H9 (cell line): ENCODE data around the gene UCP3. TPM values are rescaled to one million over a fixed set of nuclear protein-coding genes. Genes with fewer than 3 reads are reported as not detected.

Experiments
- DNase-seq: peaks from one replicate; pipeline ENCODE4 v3.0.0-alpha.2; 2017
- H2AFZ ChIP-seq: one replicate; pipeline ENCODE4 v1.6.1; 2013; ENCODE audit warnings: mild to moderate bottlenecking, low read length, control low read depth, moderate library complexity
- H2AK5ac ChIP-seq: 2 replicates; pipeline ENCODE4 v1.6.1; 2013; ENCODE audit warnings: low read length, control low read depth, mixed read lengths; ENCODE audit not compliant: insufficient read length
- H2BK120ac ChIP-seq: one replicate; pipeline ENCODE4 v1.6.1; 2013; ENCODE audit warnings: low read depth, mild to moderate bottlenecking, low read length, control low read depth, inconsistent platforms; ENCODE audit not compliant: poor library complexity, severe bottlenecking
- H2BK12ac ChIP-seq: 2 replicates; pipeline ENCODE4 v1.6.1; 2013; ENCODE audit warnings: low read length, control low read depth, mixed read lengths, low read depth; ENCODE audit not compliant: insufficient read length
- H2BK15ac ChIP-seq: 2 replicates; pipeline ENCODE4 v1.6.1; 2013; ENCODE audit warnings: low read depth, low read length, control low read depth
- H2BK20ac ChIP-seq: one replicate; pipeline ENCODE4 v1.6.1; 2013; ENCODE audit warnings: low read depth, mild to moderate bottlenecking, low read length, control low read depth, inconsistent platforms; ENCODE audit not compliant: poor library complexity, severe bottlenecking
- H2BK5ac ChIP-seq: 2 replicates; pipeline ENCODE4 v1.6.1; 2013; ENCODE audit warnings: low read length, control low read depth, mixed read lengths; ENCODE audit not compliant: insufficient read length
- H3K14ac ChIP-seq: 2 replicates; pipeline ENCODE4 v1.6.1; 2013; ENCODE audit warnings: low read length, control low read depth; ENCODE audit not compliant: insufficient read depth
- H3K18ac ChIP-seq: 2 replicates; pipeline ENCODE4 v1.6.1; 2013; ENCODE audit warnings: low read depth, mild to moderate bottlenecking, mixed read lengths, low read length, control low read depth; ENCODE audit not compliant: insufficient read length
- H3K23ac ChIP-seq: 2 replicates; pipeline ENCODE4 v1.6.1; 2013; ENCODE audit warnings: low read length, control low read depth, mixed read lengths, low read depth; ENCODE audit not compliant: insufficient read length
- H3K23me2 ChIP-seq: 2 replicates; pipeline ENCODE4 v1.6.1; 2013; ENCODE audit warnings: low read depth, mild to moderate bottlenecking, mixed read lengths, low read length, control low read depth; ENCODE audit not compliant: insufficient read length, poor library complexity, severe bottlenecking
- H3K27ac ChIP-seq: 2 replicates; pipeline ENCODE4 v1.5.1; 2013; ENCODE audit warnings: low read length, control low read depth, mixed read lengths, low read depth; ENCODE audit not compliant: insufficient read length
- H3K27me3 ChIP-seq: 2 replicates; pipeline ENCODE4 v1.6.1; 2013; ENCODE audit warnings: low read length, control low read depth, inconsistent platforms; ENCODE audit not compliant: insufficient read depth
- H3K4ac ChIP-seq: 2 replicates; pipeline ENCODE4 v1.6.1; 2013; ENCODE audit warnings: low read depth, mild to moderate bottlenecking, control low read depth, inconsistent platforms, low read length, moderate library complexity
- H3K4me1 ChIP-seq: 2 replicates; pipeline ENCODE4 v1.6.1; 2013; ENCODE audit warnings: low read length, control low read depth, inconsistent platforms; ENCODE audit not compliant: insufficient read depth
- H3K4me2 ChIP-seq: 2 replicates; pipeline ENCODE4 v1.6.1; 2013; ENCODE audit warnings: low read length, control low read depth, mixed read lengths; ENCODE audit not compliant: insufficient read length, insufficient read depth
- H3K56ac ChIP-seq: 2 replicates; pipeline ENCODE4 v1.6.1; 2013; ENCODE audit warnings: low read depth, mild to moderate bottlenecking, mixed read lengths, low read length, control low read depth; ENCODE audit not compliant: insufficient read length
- H3K79me1 ChIP-seq: 2 replicates; pipeline ENCODE4 v1.6.1; 2013; ENCODE audit warnings: low read depth, mild to moderate bottlenecking, moderate library complexity, low read length, control low read depth, inconsistent platforms; ENCODE audit not compliant: insufficient read depth, poor library complexity, severe bottlenecking
- H3K79me2 ChIP-seq: 2 replicates; pipeline ENCODE4 v1.6.1; 2013; ENCODE audit warnings: low read length, control low read depth, inconsistent platforms; ENCODE audit not compliant: insufficient read depth
- H3K9ac ChIP-seq: 2 replicates; pipeline ENCODE4 v1.6.1; 2013; ENCODE audit warnings: low read length, control low read depth, mixed read lengths; ENCODE audit not compliant: insufficient read length; ENCODE audit errors: extremely low read depth
- H3K9me3 ChIP-seq: one replicate; pipeline ENCODE4 v1.6.1; 2013; ENCODE audit warnings: low read depth, low read length, inconsistent platforms; ENCODE audit not compliant: control insufficient read depth
- H3T11ph ChIP-seq: one replicate; pipeline ENCODE4 v1.6.1; 2013; ENCODE audit warnings: mild to moderate bottlenecking, low read length, control low read depth, inconsistent platforms
- H4K20me1 ChIP-seq: one replicate; pipeline ENCODE4 v1.6.1; 2013; ENCODE audit not compliant: control insufficient read depth, insufficient read length, insufficient read depth
- H4K5ac ChIP-seq: 2 replicates; pipeline ENCODE4 v1.6.1; 2013; ENCODE audit warnings: low read depth, mild to moderate bottlenecking, mixed read lengths, low read length, control low read depth; ENCODE audit not compliant: insufficient read length
- H4K8ac ChIP-seq: replicated peaks from 2 replicates; pipeline ENCODE4 v1.6.1; 2013; ENCODE audit warnings: low read length, control low read depth, mixed read lengths, low read depth; ENCODE audit not compliant: insufficient read length
- H4K91ac ChIP-seq: 2 replicates; pipeline ENCODE4 v1.6.1; 2013; ENCODE audit warnings: low read depth, mild to moderate bottlenecking, moderate library complexity, mixed read lengths, low read length, control low read depth; ENCODE audit not compliant: insufficient read length
- H3K27ac Mint-ChIP-seq, 3 experiments: 2 replicates in 2 of 3; 3 replicates in 1 of 3; pipeline ENCODE4 v1.8.0; 2020 to 2021; ENCODE audit warnings: mixed read lengths in 3 of 3, mild to moderate bottlenecking in 1 of 3, moderate library complexity in 1 of 3
- H3K27me3 Mint-ChIP-seq: 2 replicates; pipeline ENCODE4 v1.8.0; 2021; ENCODE audit warnings: low read depth, mild to moderate bottlenecking, moderate library complexity, mixed read lengths
- H3K36me3 Mint-ChIP-seq, 3 experiments: 2 replicates in 2 of 3; 3 replicates in 1 of 3; pipeline ENCODE4 v1.8.0; 2020 to 2021; ENCODE audit warnings: low read depth in 3 of 3, mixed read lengths in 3 of 3; ENCODE audit not compliant: insufficient read depth in 1 of 3
- H3K4me1 Mint-ChIP-seq, 2 experiments: 2 replicates each; pipeline ENCODE4 v1.8.0; 2020; ENCODE audit warnings: mixed read lengths in 2 of 2
- H3K4me3 Mint-ChIP-seq, 2 experiments: 2 replicates in 1 of 2; 3 replicates in 1 of 2; pipeline ENCODE4 v1.8.0; 2020 to 2021; ENCODE audit warnings: mild to moderate bottlenecking in 2 of 2, mixed read lengths in 2 of 2, moderate library complexity in 1 of 2
- H3K9me3 Mint-ChIP-seq, 2 experiments: 2 replicates in 1 of 2; 3 replicates in 1 of 2; pipeline ENCODE4 v1.8.0; 2020; ENCODE audit warnings: mild to moderate bottlenecking in 2 of 2, mixed read lengths in 2 of 2, moderate library complexity in 1 of 2
- CTCF ChIP-seq: fragments of 200-600 bp; sonication (generic); conservative IDR thresholded peaks from 3 replicates; pipeline ENCODE4 v1.8.0; 2021; ENCODE audit warnings: antibody characterized with exemption, mild to moderate bottlenecking
- WGBS: extraction: QIAGEN DNeasy Blood & Tissue Kit; methylation state at CpG from one replicate; pipeline ENCODE4 v1.1.7; 2013; ENCODE audit warnings: missing lambda C conversion rate, low lambda C conversion rate, mixed read lengths; ENCODE audit not compliant: insufficient read length; ENCODE audit errors: extremely low coverage; 5-methylcytosine and 5-hydroxymethylcytosine counted together
- total RNA-seq: library from RNA; stranded (reverse); gene quantifications from 2 replicates; pipeline ENCODE4 v1.2.1, GENCODE V29; 2021

UCP3 gene
- total RNA-seq, 1 experiment from 2014 or later = 0.85 TPM

- DNase-seq = no peak
- Histone ChIP-seq H2BK120ac (no peak overlapping the region), H3K79me2 (no peaks in the 10 kb centered on the region), H2BK15ac (no peak overlapping the region), H2BK12ac (no peak overlapping the region), H3K23ac (no peak overlapping the region), H3K9me3 (peaks cover 7% of the 10 kb centered on the region), H4K8ac (no peak overlapping the region), H3K4ac (no peak overlapping the region), H2AK5ac (no peak overlapping the region), H3K18ac (no peak overlapping the region), H3K27ac (no peak overlapping the region), H2AFZ (no peak overlapping the region), H3K79me1 (no peaks in the 10 kb centered on the region), H4K91ac (no peak overlapping the region), H3K9ac (no peak overlapping the region), H4K20me1 (no peaks in the 10 kb centered on the region), H2BK5ac (no peak overlapping the region), H3K23me2 (no peaks in the 10 kb centered on the region), H3K27me3 (no peaks in the 10 kb centered on the region), H4K5ac (no peak overlapping the region), H3K4me1 (no peaks in the 10 kb centered on the region), H2BK20ac (no peak overlapping the region), H3K56ac (no peak overlapping the region), H3T11ph (no peak overlapping the region), H3K4me2 (no peak overlapping the region), H3K14ac (no peak overlapping the region)
- peaks cover 1 to 7% (median 1%) of the 10 kb centered on the region in 3 experiments; a peak in 5 of 7 replicates for H3K36me3 Mint-ChIP-seq
- H3K9me3 Mint-ChIP-seq = peaks cover 5 to 7% of the 10 kb centered on the region in 2 experiments
- H3K4me1 Mint-ChIP-seq = peaks cover 1 to 6% of the 10 kb centered on the region in 2 experiments; a peak in 1 of 4 replicates
- no peak overlapping the region for H3K4me3 Mint-ChIP-seq
- peaks cover 2% of the 10 kb centered on the region; the same call in 1 of the 2 replicates for H3K27me3 Mint-ChIP-seq
- no peak for TF ChIP-seq CTCF
- WGBS = no CpG with 5 or more reads among the region's 7 CpGs
- no peak overlapping the region for H3K27ac Mint-ChIP-seq
Measured at GRCh38 chr11:73951797-73952196, 57.1 kb downstream of the UCP3 start.
